Erythroblast (primary cell): ENCODE measurements around the gene H2AZ1.

ENCODE experiments used
- GATA1 ChIP-seq: IDR thresholded peaks from 2 replicates; pipeline ENCODE4 v1.6.1; 2011; ENCODE audit warnings: low read depth, mild to moderate bottlenecking, control low read depth, low read length, moderate library complexity
- POLR2A ChIP-seq: IDR thresholded peaks from 2 replicates; pipeline ENCODE4 v1.6.1; 2011; ENCODE audit warnings: mild to moderate bottlenecking, low read length

GRCh38 chr4:99998062-99998867, 48.2 kb upstream of the H2AZ1 start:
- no peak for TF ChIP-seq POLR2A
- no peak for TF ChIP-seq GATA1
